IMR-90 (cell line): Measurements from ENCODE around the gene UTP11. TPM values are rescaled to one million over a fixed set of nuclear protein-coding genes. Genes with fewer than 3 reads are reported as not detected.

Source experiments
- microRNA-seq, 2 experiments: library from miRNA; stranded (forward) in 1 of 2; unstranded in 1 of 2; fragments of 10-50 nt in 1 of 2; fragments of <30 nt in 1 of 2; gene quantifications in 1 of 2; microRNA quantifications in 1 of 2; one replicate each; pipeline versions ENCODE3 to v1.1.0; 2013 to 2020; ENCODE audit not compliant: insufficient read depth in 1 of 2, insufficient read length in 1 of 2, unreplicated experiment in 1 of 2
- polyA plus RNA-seq, 3 experiments: library from polyadenylated mRNA; depleted of rRNA; stranded (reverse); fragments of >200 nt; gene quantifications; 2 replicates each; pipeline ENCODE4 v1.2.3, GENCODE V29; 2012; ENCODE audit warnings: low replicate concordance in 1 of 3
- small RNA-seq, 5 experiments: library from RNA; depleted of rRNA; stranded (forward); fragments of <200 nt; gene quantifications; one replicate each; pipeline ENCODE3, GENCODE V24; 2012
- total RNA-seq: library from RNA; depleted of rRNA; stranded (reverse); fragments of >200 nt; gene quantifications from 2 replicates; pipeline ENCODE4 v1.2.3, GENCODE V29; 2012; rRNA removed

The UTP11 gene
- total and polyA plus RNA-seq, 2 of the 4 experiments (the other 2 are of a cell fraction) = 22.0 to 27.8 TPM

Small RNA genes within 50 kb of the gene (microRNA-seq; reads per million reads assigned to microRNA genes)
- gene RNU6-510P (ENCODE audit: insufficient read depth, insufficient read length) = not detected

Small RNA genes within 50 kb of the gene (small RNA-seq; reads per million reads assigned to genes)
- gene RNU6-510P = 0 to 0.60 (median 0) reads per million in 5 experiments

Other genes starting within 250 kb of the UTP11 start
- gene EPHA10, start 247.6 kb upstream of the UTP11 start, total RNA-seq = not detected in 2 replicates
- gene EPHA10, start 247.6 kb upstream of the UTP11 start, polyA plus RNA-seq (2012; rRNA removed) = not detected in 2 replicates
- gene MANEAL, start 218.9 kb upstream of the UTP11 start, total RNA-seq = 0.28 and 0.54 TPM in 2 replicates
- 0.46 and 0.55 TPM in 2 replicates for gene MANEAL, start 218.9 kb upstream of the UTP11 start, polyA plus RNA-seq (2012; rRNA removed)
- gene C1orf122, start 204.9 kb upstream of the UTP11 start, total RNA-seq = 2.0 and 2.2 TPM in 2 replicates
- gene C1orf122, start 204.9 kb upstream of the UTP11 start, polyA plus RNA-seq (2012; rRNA removed) = 13.6 and 27.6 TPM in 2 replicates
- 19.2 and 21.7 TPM in 2 replicates for gene YRDC, start 204.5 kb upstream of the UTP11 start, total RNA-seq
- gene YRDC, start 204.5 kb upstream of the UTP11 start, polyA plus RNA-seq (2012; rRNA removed) = 21.0 and 25.0 TPM in 2 replicates
- 2.2 and 2.3 TPM in 2 replicates for gene MTF1, start 153.1 kb upstream of the UTP11 start, total RNA-seq
- 4.7 and 5.0 TPM in 2 replicates for gene MTF1, start 153.1 kb upstream of the UTP11 start, polyA plus RNA-seq (2012; rRNA removed)
- gene INPP5B, start 65.7 kb upstream of the UTP11 start, total RNA-seq = 17.2 and 20.4 TPM in 2 replicates
- gene INPP5B, start 65.7 kb upstream of the UTP11 start, polyA plus RNA-seq (2012; rRNA removed) = 8.0 and 9.4 TPM in 2 replicates
- gene SF3A3, start 22.7 kb upstream of the UTP11 start, total RNA-seq = 90.0 and 109 TPM in 2 replicates
- 35.7 and 39.9 TPM in 2 replicates for gene SF3A3, start 22.7 kb upstream of the UTP11 start, polyA plus RNA-seq (2012; rRNA removed)
- 7.2 and 11.5 TPM in 2 replicates for gene FHL3, start 7.2 kb upstream of the UTP11 start, total RNA-seq
- 26.0 and 27.1 TPM in 2 replicates for gene FHL3, start 7.2 kb upstream of the UTP11 start, polyA plus RNA-seq (2012; rRNA removed)
- not detected in 2 replicates for gene POU3F1, start 34.1 kb downstream of the UTP11 start, total RNA-seq
- not detected in 2 replicates for gene POU3F1, start 34.1 kb downstream of the UTP11 start, polyA plus RNA-seq (2012; rRNA removed)